CD4-positive, alpha-beta T cell (primary cell): Measurements from ENCODE around the gene ANO4. TPM values are rescaled to one million over a fixed set of nuclear protein-coding genes. Genes with fewer than 3 reads are reported as not detected.

Experiments
- ATAC-seq: fragments of 200-7000 bp; cut with Tn5 transposase; one replicate; pipeline ENCODE4 v1.10.0; 2022; ENCODE audit warnings: mild to moderate bottlenecking; ENCODE audit not compliant: poor library complexity
- CTCF ChIA-PET: fragments of 350-600 bp; sonication (Branson Sonifier 250); formaldehyde crosslinking; loops from one replicate; lab custom pipeline; 2021; ENCODE audit warnings: antibody characterized with exemption, inconsistent platforms; lab: Charles Lee
- POLR2A ChIA-PET: fragments of 350-600 bp; sonication (Branson Sonifier 250); formaldehyde crosslinking; loops from one replicate; lab custom pipeline; 2021; ENCODE audit warnings: antibody characterized with exemption, inconsistent platforms; lab: Charles Lee
- DNase-seq, 14 experiments: peaks; one replicate each; pipeline ENCODE4 v3.0.0-alpha.2; 2013 to 2020; ENCODE audit warnings: mixed read lengths in 2 of 14
- H3K27ac ChIP-seq, 2 donors: one replicate each; pipeline versions ENCODE4 v1.5.1 to v1.7.0; 2013; ENCODE audit warnings: low read length in 2 of 2, low read depth in 1 of 2, mild to moderate bottlenecking in 1 of 2
- H3K27me3 ChIP-seq, 2 experiments: 1 replicate in 1 of 2; 2 replicates in 1 of 2; pipeline versions ENCODE4 v1.6.1 to v1.7.0; 2013; ENCODE audit warnings: low read length in 2 of 2, control low read depth in 1 of 2, mild to moderate bottlenecking in 1 of 2, moderate library complexity in 1 of 2; ENCODE audit not compliant: insufficient read depth in 2 of 2, control insufficient read depth in 1 of 2
- H3K36me3 ChIP-seq: one replicate; pipeline ENCODE4 v1.6.1; 2013; ENCODE audit warnings: low read length, control low read depth; ENCODE audit not compliant: insufficient read depth
- H3K4me1 ChIP-seq: one replicate; pipeline ENCODE4 v1.6.1; 2013; ENCODE audit warnings: low read length, control low read depth; ENCODE audit not compliant: insufficient read depth
- H3K4me3 ChIP-seq: one replicate; pipeline ENCODE4 v1.5.1; 2013; ENCODE audit warnings: mild to moderate bottlenecking, low read length, moderate library complexity
- H3K9me3 ChIP-seq, 2 experiments: 1 replicate in 1 of 2; 2 replicates in 1 of 2; pipeline versions ENCODE4 v1.6.1 to v1.7.0; 2013; ENCODE audit warnings: low read length in 2 of 2, mild to moderate bottlenecking in 2 of 2, control low read depth in 1 of 2, moderate library complexity in 1 of 2; ENCODE audit not compliant: control insufficient read depth in 1 of 2, insufficient read depth in 1 of 2
- H3K27ac Mint-ChIP-seq: one replicate; pipeline ENCODE4 v1.8.0; 2020; ENCODE audit warnings: mixed read lengths
- H3K27me3 Mint-ChIP-seq: one replicate; pipeline ENCODE4 v1.8.0; 2021; ENCODE audit warnings: mixed read lengths
- H3K36me3 Mint-ChIP-seq: one replicate; pipeline ENCODE4 v1.8.0; 2021; ENCODE audit warnings: low read depth, mixed read lengths
- H3K4me1 Mint-ChIP-seq: one replicate; pipeline ENCODE4 v1.8.0; 2021; ENCODE audit warnings: low read depth, mixed read lengths
- H3K4me3 Mint-ChIP-seq: one replicate; pipeline ENCODE4 v1.8.0; 2020; ENCODE audit warnings: mild to moderate bottlenecking, mixed read lengths
- H3K9me3 Mint-ChIP-seq: one replicate; pipeline ENCODE4 v1.8.0; 2020; ENCODE audit warnings: mixed read lengths
- CTCF ChIP-seq: fragments of 200-600 bp; IDR thresholded peaks from one replicate; pipeline ENCODE4 v1.8.0; 2022; ENCODE audit warnings: antibody characterized with exemption, mild to moderate bottlenecking
- intact Hi-C, 2 experiments: fragments of 100-400 bp; cut with DNase I in 1 of 2; cut with micrococcal nuclease in 1 of 2; formaldehyde crosslinking; loops; one replicate each; pipeline versions ENCODE4 v1.15.1 to v1.9.0; 2023 to 2025; cut with DNase I, micrococcal nuclease
- total RNA-seq, 174 experiments: library from RNA in 2 of 174; stranded (reverse) in 2 of 174; gene quantifications; one replicate each; pipeline ENCODE4 v1.2.3 and lab custom pipeline; 2021 to 2026

Gene ANO4
- total RNA-seq, 2 experiments from 2014 or later, result not detected

GRCh38 chr12:100919116-100919515, 124.5 kb downstream of the ANO4 start:
- peaks cover 3% of the 10 kb centered on the region for H3K9me3 Mint-ChIP-seq
- no peaks in the 10 kb centered on the region for H3K4me1 Mint-ChIP-seq
- H3K4me3 Mint-ChIP-seq, result no peak overlapping the region
- ChIA-PET POLR2A (no interaction called here), CTCF (interaction anchor here (0.6 kb wide), 1 partner anchor 14 kb away, joined by 3 read pairs; no protein-coding TSS in a partner anchor)
- no peak for ATAC-seq
- Histone ChIP-seq H3K27me3 (no peaks in the 10 kb centered on the region), H3K36me3 (no peaks in the 10 kb centered on the region), H3K4me3 (no peak overlapping the region), H3K4me1 (no peaks in the 10 kb centered on the region), H3K27ac (no peak overlapping the region), H3K9me3 (no peaks in the 10 kb centered on the region)
- intact Hi-C loops, result no loop called here
- no peaks in the 10 kb centered on the region for H3K36me3 Mint-ChIP-seq
- DNase-seq, result no peak
- no peaks in the 10 kb centered on the region for H3K27me3 Mint-ChIP-seq
- no peak for TF ChIP-seq CTCF
- no peak overlapping the region for H3K27ac Mint-ChIP-seq

GRCh38 chr12:100920493-100920892, 125.9 kb downstream of the ANO4 start:
- no peaks in the 10 kb centered on the region for H3K4me1 ChIP-seq
- peaks cover 3% of the 10 kb centered on the region for H3K9me3 Mint-ChIP-seq
- POLR2A ChIA-PET, result no interaction called here
- H3K4me3 Mint-ChIP-seq, result no peak overlapping the region
- no peak overlapping the region for H3K27ac Mint-ChIP-seq
- TF ChIP-seq CTCF, result no peak
- H3K36me3 ChIP-seq, result no peaks in the 10 kb centered on the region
- no peaks in the 10 kb centered on the region for H3K27me3 Mint-ChIP-seq
- DNase-seq, result no peak
- no peaks in the 10 kb centered on the region for H3K27me3 ChIP-seq
- CTCF ChIA-PET, result no interaction called here
- no peak overlapping the region for H3K27ac ChIP-seq
- no peaks in the 10 kb centered on the region for H3K36me3 Mint-ChIP-seq
- no peaks in the 10 kb centered on the region for H3K4me1 Mint-ChIP-seq
- no peak overlapping the region for H3K4me3 ChIP-seq
- intact Hi-C loops, result no loop called here
- ATAC-seq, result no peak
- H3K9me3 ChIP-seq, result no peaks in the 10 kb centered on the region

- no peak for TF ChIP-seq CTCF
- peaks cover 3% of the 10 kb centered on the region for H3K9me3 Mint-ChIP-seq
- Histone ChIP-seq H3K9me3 (no peaks in the 10 kb centered on the region), H3K27me3 (no peaks in the 10 kb centered on the region), H3K36me3 (no peaks in the 10 kb centered on the region), H3K4me1 (no peaks in the 10 kb centered on the region), H3K27ac (no peak overlapping the region), H3K4me3 (no peak overlapping the region)
- no peaks in the 10 kb centered on the region for H3K4me1 Mint-ChIP-seq
- H3K27me3 Mint-ChIP-seq, result no peaks in the 10 kb centered on the region
- no peaks in the 10 kb centered on the region for H3K36me3 Mint-ChIP-seq
- no peak overlapping the region for H3K4me3 Mint-ChIP-seq
- DNase-seq, result no peak
- intact Hi-C loops, result no loop called here
- POLR2A ChIA-PET, result no interaction called here
- no peak overlapping the region for H3K27ac Mint-ChIP-seq
- CTCF ChIA-PET, result no interaction called here
- ATAC-seq, result no peak
Observed at GRCh38 chr12:100926669-100927248, 132.2 kb downstream of the ANO4 start.
